Subcutaneous abdominal adipose tissue (tissue), 5 donors: ENCODE measurements around the gene TPH2.

Experiments
- H3K27ac ChIP-seq: one replicate; pipeline ENCODE4 v1.7.0; 2013; ENCODE audit warnings: low read depth, mild to moderate bottlenecking, inconsistent platforms, low read length, moderate library complexity
- H3K27me3 ChIP-seq, 5 donors: one replicate each; pipeline ENCODE4 v1.7.0; 2013; ENCODE audit warnings: low read length in 5 of 5, inconsistent platforms in 1 of 5; ENCODE audit not compliant: control insufficient read depth in 5 of 5, insufficient read depth in 4 of 5
- H3K36me3 ChIP-seq, 5 donors: one replicate each; pipeline ENCODE4 v1.7.0; 2013; ENCODE audit warnings: low read length in 5 of 5; ENCODE audit not compliant: control insufficient read depth in 5 of 5, insufficient read depth in 5 of 5
- H3K4me1 ChIP-seq, 5 donors: one replicate each; pipeline ENCODE4 v1.7.0; 2013; ENCODE audit warnings: low read length in 5 of 5, mild to moderate bottlenecking in 3 of 5, moderate library complexity in 1 of 5; ENCODE audit not compliant: control insufficient read depth in 5 of 5, insufficient read depth in 5 of 5
- H3K4me3 ChIP-seq, 5 donors: one replicate each; pipeline ENCODE4 v1.7.0; 2013; ENCODE audit warnings: low read length in 5 of 5, low read depth in 1 of 5
- H3K9ac ChIP-seq, 5 donors: one replicate each; pipeline ENCODE4 v1.7.0; 2013; ENCODE audit warnings: low read length in 5 of 5, mild to moderate bottlenecking in 4 of 5, moderate library complexity in 3 of 5
- H3K9me3 ChIP-seq, 5 donors: one replicate each; pipeline ENCODE4 v1.7.0; 2013; ENCODE audit warnings: low read length in 5 of 5; ENCODE audit not compliant: control insufficient read depth in 5 of 5
- donor health status: healthy.
- donor health status: healthy.
- donor health status: healthy.
- donor health status: healthy.
- donor health status: healthy.

The TPH2 gene

GRCh38 chr12:71938728-71939385, at the start of gene TPH2:
TSS of gene TPH2 (plus strand) at chr12:71938845. CDS start at chr12:71938987, 142 bp downstream.
- Histone ChIP-seq H3K4me3 (no peak within 1 kb of the TSS), H3K27me3 (peaks cover 0 to 15% (median 7%) of the 10 kb centered on the region in 5 donors), H3K9ac (no peak within 1 kb of the TSS), H3K27ac (no peak within 1 kb of the TSS), H3K4me1 (peaks cover 0 to 4% (median 0%) of the 10 kb centered on the region in 5 donors), H3K36me3 (no peaks in the 10 kb centered on the region), H3K9me3 (no peaks in the 10 kb centered on the region)

GRCh38 chr12:71890475-71890874, 48.2 kb upstream of the TPH2 start:
- Histone ChIP-seq H3K4me3 (no peak overlapping the region), H3K9me3 (no peaks in the 10 kb centered on the region), H3K9ac (no peak overlapping the region), H3K27me3 (no peaks in the 10 kb centered on the region), H3K27ac (no peak overlapping the region), H3K4me1 (peaks cover 0 to 5% (median 0%) of the 10 kb centered on the region in 5 donors), H3K36me3 (peaks cover 8 to 36% (median 15%) of the 10 kb centered on the region in 5 donors)

- H3K9me3 ChIP-seq, result no peaks in the 10 kb centered on the region
- no peak overlapping the region for H3K9ac ChIP-seq
- H3K36me3 ChIP-seq, result peaks cover 9 to 47% (median 21%) of the 10 kb centered on the region in 5 donors
- H3K27me3 ChIP-seq, result no peaks in the 10 kb centered on the region
- H3K27ac ChIP-seq, result no peak overlapping the region
- H3K4me3 ChIP-seq, result no peak overlapping the region
- H3K4me1 ChIP-seq, result peaks cover 0 to 5% (median 0%) of the 10 kb centered on the region in 5 donors
These were observed 46.6 kb upstream of the TPH2 start for GRCh38 chr12:71892059-71892458.

- peaks cover 0 to 5% (median 0%) of the 10 kb centered on the region in 5 donors for H3K4me1 ChIP-seq
- H3K36me3 ChIP-seq, result peaks cover 27 to 50% (median 42%) of the 10 kb centered on the region in 5 donors
These were observed 42.3 kb upstream of the TPH2 start for GRCh38 chr12:71896205-71896882.

GRCh38 chr12:71900091-71900490, 38.6 kb upstream of the TPH2 start:
- H3K36me3 ChIP-seq, result peaks cover 36 to 68% (median 55%) of the 10 kb centered on the region in 5 donors

More at GRCh38 chr12:71896205-71896882, 42.3 kb upstream of the TPH2 start:
- Histone ChIP-seq H3K4me3 (no peak overlapping the region), H3K9me3 (no peaks in the 10 kb centered on the region), H3K27ac (no peak overlapping the region), H3K9ac (no peak overlapping the region), H3K27me3 (no peaks in the 10 kb centered on the region)

GRCh38 chr12:71904629-71905028, 34.0 kb upstream of the TPH2 start:
- Histone ChIP-seq H3K27ac (no peak overlapping the region), H3K27me3 (no peaks in the 10 kb centered on the region), H3K4me1 (no peaks in the 10 kb centered on the region), H3K9me3 (no peaks in the 10 kb centered on the region), H3K9ac (no peak overlapping the region), H3K4me3 (no peak overlapping the region), H3K36me3 (peaks cover 35 to 62% (median 58%) of the 10 kb centered on the region in 5 donors)

More at GRCh38 chr12:71900091-71900490, 38.6 kb upstream of the TPH2 start:
- no peak overlapping the region for H3K27ac ChIP-seq
- no peak overlapping the region for H3K4me3 ChIP-seq
- H3K9ac ChIP-seq, result no peak overlapping the region
- no peaks in the 10 kb centered on the region for H3K4me1 ChIP-seq
- no peaks in the 10 kb centered on the region for H3K9me3 ChIP-seq
- no peaks in the 10 kb centered on the region for H3K27me3 ChIP-seq

- H3K9me3 ChIP-seq, result no peaks in the 10 kb centered on the region
- H3K27me3 ChIP-seq, result peaks cover 0 to 8% (median 0%) of the 10 kb centered on the region in 5 donors
- no peaks in the 10 kb centered on the region for H3K36me3 ChIP-seq
- no peak overlapping the region for H3K4me3 ChIP-seq
- peaks cover 0 to 4% (median 0%) of the 10 kb centered on the region in 5 donors for H3K4me1 ChIP-seq
- no peak overlapping the region for H3K9ac ChIP-seq
- no peak overlapping the region for H3K27ac ChIP-seq
These were observed 3.1 kb upstream of the TPH2 start for GRCh38 chr12:71935594-71935993.

- peaks cover 0 to 4% (median 0%) of the 10 kb centered on the region in 5 donors for H3K4me1 ChIP-seq
- H3K9ac ChIP-seq, result no peak overlapping the region
- no peak overlapping the region for H3K4me3 ChIP-seq
- no peaks in the 10 kb centered on the region for H3K9me3 ChIP-seq
- no peaks in the 10 kb centered on the region for H3K36me3 ChIP-seq
- H3K27ac ChIP-seq, result no peak overlapping the region
- H3K27me3 ChIP-seq, result peaks cover under 1 to 26% (median 10%) of the 10 kb centered on the region in 5 donors
These were observed 1.4 kb downstream of the TPH2 start for GRCh38 chr12:71940068-71940467.

- no peaks in the 10 kb centered on the region for H3K36me3 ChIP-seq
- H3K27ac ChIP-seq, result no peak overlapping the region
- H3K4me3 ChIP-seq, result no peak overlapping the region
- no peak overlapping the region for H3K9ac ChIP-seq
- H3K4me1 ChIP-seq, result peaks cover 0 to 4% (median 0%) of the 10 kb centered on the region in 5 donors
- peaks cover 6 to 30% (median 13%) of the 10 kb centered on the region in 5 donors for H3K27me3 ChIP-seq
- no peaks in the 10 kb centered on the region for H3K9me3 ChIP-seq
These were observed 2.5 kb downstream of the TPH2 start for GRCh38 chr12:71941174-71941573.

GRCh38 chr12:71942259-71942658, 3.6 kb downstream of the TPH2 start:
- Histone ChIP-seq H3K27ac (no peak overlapping the region), H3K9me3 (no peaks in the 10 kb centered on the region), H3K36me3 (no peaks in the 10 kb centered on the region), H3K9ac (no peak overlapping the region), H3K4me3 (no peak overlapping the region), H3K4me1 (peaks cover 0 to 4% (median 0%) of the 10 kb centered on the region in 5 donors), H3K27me3 (peaks cover 12 to 34% (median 17%) of the 10 kb centered on the region in 5 donors)
